VCaP (cell line): ENCODE results near the gene GP9.

Experiments
- H3K27ac ChIP-seq: fragments of 450-650 bp; 2 replicates; pipeline ENCODE4 v1.5.1; 2017
- TF ChIP-seq, protein P1 (sequence below): fragments of 450-650 bp; conservative IDR thresholded peaks from 2 replicates; pipeline ENCODE4 v1.5.1; 2017; ENCODE audit warnings: mild to moderate bottlenecking, moderate library complexity

The GP9 gene

DNA sequence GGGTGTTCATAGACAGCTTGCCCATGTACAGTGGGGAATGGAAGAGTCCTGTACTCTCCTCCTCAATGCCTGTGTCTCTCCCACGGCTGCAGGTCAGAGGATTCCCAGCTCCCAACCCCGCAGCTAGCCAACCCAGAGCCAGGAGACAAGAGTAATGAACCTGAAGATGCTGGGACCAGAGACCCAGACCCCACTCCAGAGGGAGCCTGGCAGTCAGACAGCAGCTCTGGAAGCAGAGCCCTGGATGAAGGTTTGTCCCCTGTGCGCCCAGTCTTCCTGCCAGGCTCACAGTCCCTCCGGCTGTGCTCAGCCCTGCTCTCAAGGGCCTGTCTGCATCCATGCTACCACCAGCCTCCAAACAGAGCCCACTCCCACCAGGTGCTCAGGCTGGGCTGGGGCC lies 30.0 kb upstream of the GP9 start:
- no peak overlapping the region for H3K27ac ChIP-seq
- TF ChIP-seq, protein P1, sequence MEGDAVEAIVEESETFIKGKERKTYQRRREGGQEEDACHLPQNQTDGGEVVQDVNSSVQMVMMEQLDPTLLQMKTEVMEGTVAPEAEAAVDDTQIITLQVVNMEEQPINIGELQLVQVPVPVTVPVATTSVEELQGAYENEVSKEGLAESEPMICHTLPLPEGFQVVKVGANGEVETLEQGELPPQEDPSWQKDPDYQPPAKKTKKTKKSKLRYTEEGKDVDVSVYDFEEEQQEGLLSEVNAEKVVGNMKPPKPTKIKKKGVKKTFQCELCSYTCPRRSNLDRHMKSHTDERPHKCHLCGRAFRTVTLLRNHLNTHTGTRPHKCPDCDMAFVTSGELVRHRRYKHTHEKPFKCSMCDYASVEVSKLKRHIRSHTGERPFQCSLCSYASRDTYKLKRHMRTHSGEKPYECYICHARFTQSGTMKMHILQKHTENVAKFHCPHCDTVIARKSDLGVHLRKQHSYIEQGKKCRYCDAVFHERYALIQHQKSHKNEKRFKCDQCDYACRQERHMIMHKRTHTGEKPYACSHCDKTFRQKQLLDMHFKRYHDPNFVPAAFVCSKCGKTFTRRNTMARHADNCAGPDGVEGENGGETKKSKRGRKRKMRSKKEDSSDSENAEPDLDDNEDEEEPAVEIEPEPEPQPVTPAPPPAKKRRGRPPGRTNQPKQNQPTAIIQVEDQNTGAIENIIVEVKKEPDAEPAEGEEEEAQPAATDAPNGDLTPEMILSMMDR: no peak

DNA sequence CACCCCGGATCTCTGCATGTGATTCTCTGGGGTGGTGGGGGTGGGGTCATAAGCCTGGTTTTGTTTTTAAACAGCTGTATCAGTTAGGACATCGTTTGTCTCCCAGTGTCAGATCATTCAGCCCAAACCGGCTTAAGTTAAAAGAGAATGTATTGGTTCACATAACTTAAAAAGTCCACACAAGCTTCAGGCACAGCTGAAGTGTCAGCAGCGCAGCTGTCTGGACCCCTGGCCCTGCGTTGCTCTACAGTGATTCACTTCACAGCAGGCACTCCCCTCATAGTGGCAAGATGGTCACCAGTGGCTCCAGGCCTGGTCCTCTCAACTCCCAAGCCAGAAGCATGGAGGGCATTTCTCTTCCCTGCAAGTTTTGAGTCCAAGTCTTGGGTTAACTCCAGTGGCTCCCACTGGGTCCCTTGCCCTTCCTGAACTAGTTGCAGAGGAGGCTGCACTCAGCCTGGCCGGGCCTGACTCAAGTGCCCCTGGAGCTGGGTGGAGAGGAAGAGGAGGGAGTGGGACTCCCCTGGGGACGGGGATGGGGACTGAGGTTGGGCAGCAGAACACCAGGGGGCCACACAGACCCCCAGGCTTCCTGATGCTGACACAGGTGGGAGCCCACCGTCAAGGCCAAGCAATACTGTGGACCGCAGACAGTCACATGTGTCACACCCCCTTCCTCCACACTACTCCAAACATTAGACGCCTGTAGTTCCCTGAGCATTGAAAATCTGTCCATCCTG lies 28.9 kb upstream of the GP9 start:
- TF ChIP-seq, protein P1: no peak
- no peak overlapping the region for H3K27ac ChIP-seq

DNA sequence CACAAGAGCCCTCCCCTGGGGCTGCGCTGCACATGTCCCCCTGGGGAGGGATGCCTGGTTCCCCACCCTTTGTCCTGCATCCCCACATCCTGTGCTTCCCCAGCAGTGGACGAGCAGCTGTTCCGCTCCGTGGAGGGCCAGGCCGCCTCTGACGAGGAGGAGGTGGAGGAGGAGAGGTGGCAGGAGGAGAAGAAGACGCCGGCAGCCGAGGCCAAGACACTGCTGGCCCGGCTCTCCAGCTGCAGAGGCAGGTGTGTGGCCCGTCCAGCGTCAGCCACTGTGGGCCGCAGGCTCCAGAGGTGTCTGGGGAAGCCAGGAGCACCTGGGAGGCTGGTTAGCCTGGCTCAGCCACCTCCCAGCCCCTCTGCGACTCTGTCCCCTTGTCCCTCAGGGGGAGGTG lies 27.9 kb upstream of the GP9 start:
- H3K27ac ChIP-seq: no peak overlapping the region
- TF ChIP-seq, protein P1: no peak

DNA sequence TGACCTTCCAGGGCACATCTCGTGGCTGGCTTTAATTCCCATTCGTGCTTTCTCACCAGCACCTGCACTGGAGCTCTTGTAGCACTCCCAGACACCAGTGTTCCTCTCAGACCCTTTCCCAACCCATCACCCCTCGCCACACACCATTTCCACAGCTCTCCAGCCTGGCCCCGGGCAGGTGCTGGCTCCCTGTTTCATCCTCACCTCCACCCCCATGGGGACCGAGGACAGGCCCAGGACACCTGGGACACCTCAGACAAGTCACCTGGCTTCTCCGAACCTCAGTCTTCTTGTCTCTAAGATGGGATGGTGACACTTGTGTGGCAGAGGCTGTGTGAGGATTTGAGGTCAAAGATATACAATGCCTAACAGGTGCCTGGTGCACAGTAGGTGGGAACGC lies 27.4 kb upstream of the GP9 start:
- H3K27ac ChIP-seq: no peak overlapping the region
- TF ChIP-seq, protein P1: no peak

DNA sequence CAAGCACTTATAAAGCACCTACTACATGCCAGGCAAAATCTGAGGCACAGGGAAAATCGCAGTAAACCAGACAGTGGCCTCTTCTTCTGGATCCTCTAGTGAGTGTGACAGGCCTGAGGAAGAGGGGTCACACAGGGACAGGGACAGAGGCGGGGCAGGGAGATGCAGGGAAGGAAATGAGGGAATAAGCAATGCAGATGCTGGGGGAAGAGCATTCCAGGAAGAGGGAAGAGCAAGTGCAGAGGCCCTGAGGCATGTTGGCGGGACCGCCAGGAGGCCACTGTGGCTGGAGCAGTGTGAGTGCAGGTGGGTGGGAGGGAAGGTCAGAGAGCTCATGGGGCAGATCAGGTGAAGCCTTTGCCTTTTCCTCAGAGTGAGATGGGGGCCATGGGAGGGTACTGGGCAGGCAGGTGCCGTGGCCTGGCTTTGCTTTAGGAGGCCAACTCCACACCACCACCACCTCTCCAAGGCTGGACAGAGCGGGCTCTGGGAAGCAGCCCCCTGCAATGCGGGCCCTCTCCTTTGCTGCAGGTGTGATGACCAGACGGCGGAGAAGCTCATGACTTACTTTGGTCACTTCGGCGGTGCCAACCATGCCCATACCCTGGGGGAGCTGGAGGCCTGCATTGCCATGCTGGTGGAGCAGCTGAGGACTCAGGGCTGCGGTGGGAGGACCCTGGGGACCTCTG lies 26.8 kb upstream of the GP9 start:
- TF ChIP-seq, protein P1: no peak
- H3K27ac ChIP-seq: no peak overlapping the region

DNA sequence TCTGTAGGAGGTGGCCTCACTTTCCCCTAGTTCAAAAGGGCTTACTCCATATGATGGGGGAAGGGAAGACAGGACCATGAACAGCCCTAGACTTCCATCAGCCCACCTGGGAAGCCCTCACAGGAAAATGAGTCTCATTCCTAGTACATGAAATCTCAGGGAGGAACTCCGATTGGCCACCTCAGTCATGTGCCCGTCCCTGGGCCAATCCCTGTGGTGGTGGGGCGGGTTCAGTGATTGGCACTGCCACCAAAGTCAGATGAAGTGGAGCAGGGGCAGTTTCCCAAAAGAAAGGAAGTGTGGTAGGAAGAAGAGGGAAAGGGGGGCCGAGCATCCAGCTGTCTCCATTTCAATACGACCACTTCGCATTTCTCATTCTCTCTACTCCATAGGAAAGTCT lies 25.9 kb upstream of the GP9 start:
- H3K27ac ChIP-seq: no peak overlapping the region
- TF ChIP-seq, protein P1: no peak

DNA sequence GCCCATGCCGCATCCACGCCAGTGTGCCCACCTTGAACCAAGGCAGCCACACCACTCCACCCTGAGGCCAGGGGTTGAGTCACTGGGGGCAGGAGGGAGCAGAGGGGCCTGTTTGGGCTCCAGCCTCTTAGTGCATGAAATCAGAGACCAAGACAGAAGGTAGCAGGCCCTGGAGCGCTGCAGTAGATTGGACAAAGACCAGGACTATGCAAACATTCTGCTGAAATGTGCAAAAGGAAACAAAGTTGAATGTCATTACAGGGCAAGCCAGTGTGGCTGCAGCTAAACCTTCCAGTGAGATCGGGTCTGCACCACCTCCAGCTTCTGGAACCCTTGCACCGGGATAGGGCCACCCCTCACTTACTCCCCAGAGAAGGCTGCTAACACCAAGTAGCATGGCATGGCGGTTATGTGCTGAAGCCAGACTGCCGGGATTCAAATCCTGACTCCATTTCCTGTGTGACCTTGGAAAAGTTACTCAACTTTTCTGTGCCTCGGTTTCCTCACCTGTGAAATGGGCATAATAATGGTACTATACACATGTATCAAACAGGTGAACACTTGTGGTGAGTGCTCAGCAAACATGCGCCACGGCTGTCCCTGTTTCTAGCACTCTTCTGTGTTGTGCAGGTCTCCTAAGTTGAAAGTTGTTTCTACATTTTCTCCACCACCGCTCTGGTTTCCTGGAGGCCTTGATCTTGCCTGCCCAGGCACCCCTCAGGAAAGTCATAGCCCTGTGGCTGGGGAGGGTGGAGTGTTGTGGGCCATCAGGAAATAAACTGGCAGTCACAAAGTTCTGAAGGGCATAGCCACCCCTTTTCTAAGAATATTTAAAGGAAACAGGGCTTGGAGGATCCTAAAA lies 25.0 kb upstream of the GP9 start:
- H3K27ac ChIP-seq: no peak overlapping the region
- TF ChIP-seq, protein P1: no peak
